Measurements from ENCODE around the gene PHF20.

Gene PHF20

GRCh38 chr20:35968930-35969329 is 197.1 kb downstream of the PHF20 start:
- Histone ChIP-seq H3K4me1 (ENCODE audit: control insufficient read depth, insufficient read depth, low read length) (no peaks in the 10 kb centered on the region), H3K4me3 (ENCODE audit: low read length) (no peak overlapping the region)
- DNase-seq (ENCODE audit: low read depth): no peak

GRCh38 chr20:35971981-35972380 is 200.2 kb downstream of the PHF20 start:
- no peak for DNase-seq (ENCODE audit: low read depth)
- H3K27me3 ChIP-seq (replicated peaks; ENCODE audit: control insufficient read depth, insufficient read depth, low read length): no peaks in the 10 kb centered on the region
- no peak overlapping the region for H3K4me3 ChIP-seq (ENCODE audit: low read length)
- peaks cover 7% of the 10 kb centered on the region for H3K4me1 ChIP-seq (ENCODE audit: control insufficient read depth, insufficient read depth, low read length)
- H3K36me3 ChIP-seq (ENCODE audit: control insufficient read depth, insufficient read depth, low read length, severe bottlenecking): no peaks in the 10 kb centered on the region
- H3K9ac ChIP-seq (ENCODE audit: low read length): no peak overlapping the region
- no peaks in the 10 kb centered on the region for H3K9me3 ChIP-seq (ENCODE audit: control insufficient read depth, low read length)

More at GRCh38 chr20:35968930-35969329, 197.1 kb downstream of the PHF20 start:
- H3K27me3 ChIP-seq (replicated peaks; ENCODE audit: control insufficient read depth, insufficient read depth, low read length): no peaks in the 10 kb centered on the region
- H3K9me3 ChIP-seq (ENCODE audit: control insufficient read depth, low read length): no peaks in the 10 kb centered on the region
- no peak overlapping the region for H3K9ac ChIP-seq (ENCODE audit: low read length)
- H3K36me3 ChIP-seq (ENCODE audit: control insufficient read depth, insufficient read depth, low read length, severe bottlenecking): no peaks in the 10 kb centered on the region

- Histone ChIP-seq H3K9me3 (ENCODE audit: control insufficient read depth, low read length) (no peaks in the 10 kb centered on the region), H3K4me3 (ENCODE audit: low read length) (no peak overlapping the region), H3K9ac (ENCODE audit: low read length) (no peak overlapping the region), H3K36me3 (ENCODE audit: control insufficient read depth, insufficient read depth, low read length, severe bottlenecking) (no peaks in the 10 kb centered on the region), H3K4me1 (ENCODE audit: control insufficient read depth, insufficient read depth, low read length) (peaks cover 11% of the 10 kb centered on the region), H3K27me3 (replicated peaks; ENCODE audit: control insufficient read depth, insufficient read depth, low read length) (no peaks in the 10 kb centered on the region)
- peak; percentile 29 for DNase-seq (ENCODE audit: low read depth)
Measured at GRCh38 chr20:35972462-35972861, 200.6 kb downstream of the PHF20 start.

GRCh38 chr20:35974256-35974655 is 202.4 kb downstream of the PHF20 start:
- Histone ChIP-seq H3K9ac (ENCODE audit: low read length) (no peak overlapping the region), H3K4me3 (ENCODE audit: low read length) (no peak overlapping the region), H3K4me1 (ENCODE audit: control insufficient read depth, insufficient read depth, low read length) (peaks cover 29% of the 10 kb centered on the region), H3K36me3 (ENCODE audit: control insufficient read depth, insufficient read depth, low read length, severe bottlenecking) (no peaks in the 10 kb centered on the region), H3K9me3 (ENCODE audit: control insufficient read depth, low read length) (no peaks in the 10 kb centered on the region), H3K27me3 (replicated peaks; ENCODE audit: control insufficient read depth, insufficient read depth, low read length) (no peaks in the 10 kb centered on the region)
- no peak for DNase-seq (ENCODE audit: low read depth)

GRCh38 chr20:35975576-35976373 is 204.0 kb downstream of the PHF20 start:
- no peak for DNase-seq (ENCODE audit: low read depth)
- Histone ChIP-seq H3K9me3 (ENCODE audit: control insufficient read depth, low read length) (no peaks in the 10 kb centered on the region), H3K36me3 (ENCODE audit: control insufficient read depth, insufficient read depth, low read length, severe bottlenecking) (no peaks in the 10 kb centered on the region), H3K4me1 (ENCODE audit: control insufficient read depth, insufficient read depth, low read length) (peaks cover 38% of the 10 kb centered on the region), H3K27me3 (replicated peaks; ENCODE audit: control insufficient read depth, insufficient read depth, low read length) (no peaks in the 10 kb centered on the region), H3K9ac (ENCODE audit: low read length) (no peak overlapping the region), H3K4me3 (ENCODE audit: low read length) (no peak overlapping the region)

- no peaks in the 10 kb centered on the region for H3K27me3 ChIP-seq (replicated peaks; ENCODE audit: control insufficient read depth, insufficient read depth, low read length)
- DNase-seq (ENCODE audit: low read depth): peak; percentile 70
Measured at GRCh38 chr20:35978041-35978513, 206.3 kb downstream of the PHF20 start.

DNA sequence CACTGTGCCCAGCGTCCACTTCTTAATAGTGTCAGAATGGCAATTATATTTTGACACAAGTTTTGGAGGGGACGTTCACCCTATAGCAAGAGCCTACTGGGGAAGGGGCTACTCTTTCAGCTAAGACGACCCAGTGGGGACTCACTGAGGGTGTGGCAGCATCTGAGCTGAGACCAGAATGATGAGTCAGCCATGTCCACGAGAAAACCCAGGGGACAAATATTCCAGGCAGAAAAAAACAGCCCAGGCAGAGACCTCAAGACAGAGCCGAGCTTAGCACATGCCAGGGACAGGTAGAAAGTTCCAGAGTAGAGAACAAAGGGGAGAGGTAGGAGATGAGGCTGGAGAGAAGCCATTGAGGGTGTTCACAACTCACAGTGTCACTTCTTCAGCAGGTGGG is 207.7 kb downstream of the PHF20 start:
- no peaks in the 10 kb centered on the region for H3K36me3 ChIP-seq (ENCODE audit: control insufficient read depth, insufficient read depth, low read length, severe bottlenecking)
- peak; percentile 17 for DNase-seq (ENCODE audit: low read depth)
- H3K9ac ChIP-seq (ENCODE audit: low read length): no peak overlapping the region
- no peaks in the 10 kb centered on the region for H3K9me3 ChIP-seq (ENCODE audit: control insufficient read depth, low read length)
- no peak overlapping the region for H3K4me3 ChIP-seq (ENCODE audit: low read length)
- H3K4me1 ChIP-seq (ENCODE audit: control insufficient read depth, insufficient read depth, low read length): peaks cover 38% of the 10 kb centered on the region
- H3K27me3 ChIP-seq (replicated peaks; ENCODE audit: control insufficient read depth, insufficient read depth, low read length): no peaks in the 10 kb centered on the region

More at GRCh38 chr20:35978041-35978513, 206.3 kb downstream of the PHF20 start:
- Histone ChIP-seq H3K9me3 (ENCODE audit: control insufficient read depth, low read length) (no peaks in the 10 kb centered on the region), H3K36me3 (ENCODE audit: control insufficient read depth, insufficient read depth, low read length, severe bottlenecking) (no peaks in the 10 kb centered on the region), H3K4me1 (ENCODE audit: control insufficient read depth, insufficient read depth, low read length) (peaks cover 38% of the 10 kb centered on the region), H3K9ac (ENCODE audit: low read length) (peak overlapping the region; percentile 36), H3K4me3 (ENCODE audit: low read length) (no peak overlapping the region)

- H3K4me3 ChIP-seq (ENCODE audit: low read length): no peak overlapping the region
- DNase-seq (ENCODE audit: low read depth): no peak
- H3K36me3 ChIP-seq (ENCODE audit: control insufficient read depth, insufficient read depth, low read length, severe bottlenecking): no peaks in the 10 kb centered on the region
- peaks cover 32% of the 10 kb centered on the region for H3K4me1 ChIP-seq (ENCODE audit: control insufficient read depth, insufficient read depth, low read length)
- no peaks in the 10 kb centered on the region for H3K9me3 ChIP-seq (ENCODE audit: control insufficient read depth, low read length)
- H3K27me3 ChIP-seq (replicated peaks; ENCODE audit: control insufficient read depth, insufficient read depth, low read length): no peaks in the 10 kb centered on the region
- no peak overlapping the region for H3K9ac ChIP-seq (ENCODE audit: low read length)
Measured at GRCh38 chr20:35981969-35982368, 210.2 kb downstream of the PHF20 start.

GRCh38 chr20:35984382-35984781 is 212.6 kb downstream of the PHF20 start:
- DNase-seq (ENCODE audit: low read depth): no peak
- no peaks in the 10 kb centered on the region for H3K27me3 ChIP-seq (replicated peaks; ENCODE audit: control insufficient read depth, insufficient read depth, low read length)
- H3K4me3 ChIP-seq (ENCODE audit: low read length): no peak overlapping the region
- H3K9me3 ChIP-seq (ENCODE audit: control insufficient read depth, low read length): no peaks in the 10 kb centered on the region
- H3K4me1 ChIP-seq (ENCODE audit: control insufficient read depth, insufficient read depth, low read length): peaks cover 13% of the 10 kb centered on the region
- no peaks in the 10 kb centered on the region for H3K36me3 ChIP-seq (ENCODE audit: control insufficient read depth, insufficient read depth, low read length, severe bottlenecking)
- H3K9ac ChIP-seq (ENCODE audit: low read length): no peak overlapping the region

DNA sequence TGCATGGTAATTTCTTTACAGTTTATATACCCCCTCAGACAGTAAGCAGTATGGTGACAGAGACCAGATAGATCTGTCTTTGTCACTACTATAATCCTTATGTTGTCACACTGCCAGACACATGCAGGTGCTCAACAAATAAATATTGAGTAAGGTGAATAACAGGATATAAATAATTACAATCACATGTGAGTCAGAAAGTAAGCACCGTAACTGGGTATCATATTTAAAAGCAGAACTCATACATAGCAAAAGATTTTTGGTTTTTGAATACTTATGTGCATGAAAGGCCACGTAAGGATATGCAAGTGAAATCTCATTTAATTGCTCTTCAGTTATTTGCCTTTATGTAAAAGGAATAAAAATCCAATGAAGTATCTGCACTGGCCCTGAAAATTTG is 214.0 kb downstream of the PHF20 start:
- Histone ChIP-seq H3K4me3 (ENCODE audit: low read length) (no peak overlapping the region), H3K9ac (ENCODE audit: low read length) (no peak overlapping the region), H3K4me1 (ENCODE audit: control insufficient read depth, insufficient read depth, low read length) (peaks cover 6% of the 10 kb centered on the region), H3K27me3 (replicated peaks; ENCODE audit: control insufficient read depth, insufficient read depth, low read length) (no peaks in the 10 kb centered on the region), H3K36me3 (ENCODE audit: control insufficient read depth, insufficient read depth, low read length, severe bottlenecking) (no peaks in the 10 kb centered on the region), H3K9me3 (ENCODE audit: control insufficient read depth, low read length) (no peaks in the 10 kb centered on the region)
- no peak for DNase-seq (ENCODE audit: low read depth)

DNA sequence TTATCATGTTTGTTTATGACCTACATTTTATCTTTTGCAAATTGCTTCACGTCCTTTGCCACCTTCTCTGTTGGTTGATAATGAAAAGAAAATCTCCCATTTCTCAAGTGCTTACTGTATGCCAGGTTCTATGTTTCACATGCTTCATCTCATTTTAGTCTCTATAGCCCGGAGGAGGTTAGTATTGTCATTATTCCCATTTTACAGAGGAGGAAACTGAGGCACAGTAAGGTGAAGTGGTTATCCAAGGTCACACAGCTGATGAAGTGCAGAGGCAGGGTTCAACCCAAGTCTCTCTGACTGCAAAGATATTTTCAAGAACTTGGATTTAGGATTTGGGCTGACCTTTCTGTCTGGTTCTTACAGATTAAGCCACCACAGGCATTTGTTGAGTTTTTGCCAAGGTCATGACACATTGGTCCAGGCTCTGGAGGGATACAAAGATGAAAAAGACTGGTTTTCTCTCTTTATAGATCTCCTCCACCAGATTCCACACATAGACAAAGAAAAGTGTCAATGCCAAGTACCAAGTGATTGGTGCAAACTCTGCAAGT is 217.2 kb downstream of the PHF20 start:
- DNase-seq (ENCODE audit: low read depth): no peak
- Histone ChIP-seq H3K4me3 (ENCODE audit: low read length) (no peak overlapping the region), H3K4me1 (ENCODE audit: control insufficient read depth, insufficient read depth, low read length) (peaks cover 6% of the 10 kb centered on the region), H3K9ac (ENCODE audit: low read length) (no peak overlapping the region), H3K27me3 (replicated peaks; ENCODE audit: control insufficient read depth, insufficient read depth, low read length) (no peaks in the 10 kb centered on the region), H3K9me3 (ENCODE audit: control insufficient read depth, low read length) (no peaks in the 10 kb centered on the region), H3K36me3 (ENCODE audit: control insufficient read depth, insufficient read depth, low read length, severe bottlenecking) (no peaks in the 10 kb centered on the region)
